ENCODE measurements around the gene GPBAR1. TPM values are rescaled to one million over a fixed set of nuclear protein-coding genes. Genes with fewer than 3 reads are reported as not detected.
A peak's percentile ranks its signal among the peaks of the same experiment; 100 is the strongest.

GPBAR1 gene
- total RNA-seq, 1 experiment from 2014 or later: 0.20 TPM

DNA sequence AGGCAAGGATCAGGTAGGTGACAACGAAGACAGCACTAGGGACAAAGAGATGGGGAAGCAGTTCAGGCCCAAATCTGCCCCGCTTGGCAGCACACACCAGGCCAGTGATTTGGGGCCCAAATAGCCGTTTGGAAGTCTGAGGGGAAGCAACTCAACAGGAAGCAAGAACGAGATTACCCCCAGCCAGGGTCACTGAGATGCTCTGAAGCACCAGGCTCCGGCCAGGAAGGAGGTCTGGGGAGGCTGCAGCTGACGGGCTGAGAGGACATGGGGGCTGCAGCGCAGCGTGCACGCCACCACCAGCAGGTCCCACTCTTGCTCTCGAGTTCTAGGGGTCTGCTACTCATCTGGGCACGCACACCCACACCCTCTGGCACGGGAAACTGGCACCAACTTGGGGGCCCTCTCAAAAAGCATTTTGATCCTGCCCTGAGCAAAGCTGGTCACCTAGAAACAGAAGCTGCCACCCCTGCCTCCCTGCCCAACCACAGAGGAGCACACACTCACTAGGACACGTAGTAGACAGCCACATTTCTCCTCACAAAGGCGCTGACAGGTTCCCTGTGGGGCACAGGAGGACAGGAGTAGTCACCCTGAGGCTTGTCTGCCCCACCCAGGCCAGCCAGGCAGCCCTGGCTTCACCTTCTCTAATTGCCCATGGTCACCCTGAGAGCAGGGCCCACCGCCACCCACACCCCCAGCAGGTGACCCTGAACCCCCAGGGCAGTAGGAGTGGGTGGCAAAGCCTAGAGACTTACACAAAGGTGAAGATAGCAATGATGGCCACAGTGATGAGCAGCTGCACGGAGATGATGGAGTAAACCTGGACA is 17.9 kb downstream of the GPBAR1 start:
- no peaks in the 10 kb centered on the region; the same call in 1 of the 2 replicates for H3K4me1 Mint-ChIP-seq
- H3K27ac Mint-ChIP-seq: no peak overlapping the region
- peaks cover 21% of the 10 kb centered on the region for H3K36me3 Mint-ChIP-seq
- H3K9me3 Mint-ChIP-seq: no peaks in the 10 kb centered on the region
- POLR2A ChIA-PET: no interaction called here
- no peaks in the 10 kb centered on the region for H3K27me3 Mint-ChIP-seq (ENCODE audit: low read depth)
- CTCF ChIA-PET: no interaction called here
- TF ChIP-seq JUN (CRISPR knock-in tag; IDR thresholded peaks at IDR 0.05) (no peak), FOXP1 (CRISPR knock-in tag; IDR thresholded peaks at IDR 0.05; ENCODE audit: borderline replicate concordance) (no peak), E2F1 (CRISPR knock-in tag; IDR thresholded peaks at IDR 0.05) (no peak), ATF1 (CRISPR knock-in tag; IDR thresholded peaks at IDR 0.05) (no peak), NFYB (CRISPR knock-in tag; conservative IDR thresholded peaks at IDR 0.05; ENCODE audit: low read depth) (no peak)
- ATAC-seq: no peak
- no peak for DNase-seq (ENCODE audit: low spot score)
- H3K4me3 Mint-ChIP-seq: no peak overlapping the region

DNA sequence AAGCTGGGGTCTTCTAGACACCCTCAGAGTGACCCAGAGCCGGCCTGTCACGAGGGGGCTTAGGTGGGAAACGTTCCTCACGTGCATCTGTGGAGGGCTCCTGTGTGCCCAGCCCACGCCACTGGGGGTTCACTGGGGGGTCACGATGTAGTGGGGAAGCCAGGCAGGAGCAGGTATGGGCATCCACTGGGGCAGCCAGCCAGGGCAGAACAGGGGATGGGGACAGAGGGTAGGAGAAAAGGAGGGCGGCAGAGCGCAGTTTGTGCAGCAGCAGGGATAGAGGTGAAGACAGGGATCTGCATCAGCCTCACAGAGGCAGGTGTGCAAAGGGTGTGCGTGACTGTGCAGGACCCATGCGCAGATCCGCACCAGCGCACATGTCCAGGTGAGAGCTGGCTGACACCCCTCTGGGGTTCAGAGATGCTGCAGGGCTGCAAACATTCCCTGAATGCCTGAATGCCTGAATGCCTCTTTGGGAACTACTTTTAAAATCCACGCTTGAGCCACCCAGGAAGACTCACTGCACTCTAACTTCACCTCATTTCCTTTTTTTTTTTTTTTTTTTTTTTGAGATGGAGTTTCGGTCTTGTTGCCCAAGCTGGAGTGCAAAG is 19.6 kb downstream of the GPBAR1 start:
- peaks cover 4% of the 10 kb centered on the region; the same call in 1 of the 2 replicates for H3K36me3 Mint-ChIP-seq
- no peaks in the 10 kb centered on the region for H3K27me3 Mint-ChIP-seq (ENCODE audit: low read depth)
- CTCF ChIA-PET: interaction anchor here (0.6 kb wide), 1 partner anchor 317 kb away, joined by 3 read pairs; no protein-coding TSS in a partner anchor
- H3K9me3 Mint-ChIP-seq: no peaks in the 10 kb centered on the region
- no peak for ATAC-seq
- H3K27ac Mint-ChIP-seq: no peak overlapping the region; the same call in 1 of the 2 replicates
- H3K4me3 Mint-ChIP-seq: no peak overlapping the region
- no peaks in the 10 kb centered on the region; the same call in 1 of the 2 replicates for H3K4me1 Mint-ChIP-seq
- DNase-seq (ENCODE audit: low spot score): no peak
- POLR2A ChIA-PET: no interaction called here
- no peak for TF ChIP-seq SP1 (CRISPR knock-in tag; conservative IDR thresholded peaks at IDR 0.05)
- TF ChIP-seq ZMAT4 (CRISPR knock-in tag; IDR thresholded peaks at IDR 0.05): no peak
- TF ChIP-seq TP53 (CRISPR knock-in tag; IDR thresholded peaks at IDR 0.05): no peak
- no peak for TF ChIP-seq ZNF317 (CRISPR knock-in tag; IDR thresholded peaks at IDR 0.05; ENCODE audit: borderline replicate concordance, low read depth)
- TF ChIP-seq ZNF121 (CRISPR knock-in tag; IDR thresholded peaks at IDR 0.05): no peak
- no peak for TF ChIP-seq MYBL2 (CRISPR knock-in tag; IDR thresholded peaks at IDR 0.05)
- TF ChIP-seq E2F1 (CRISPR knock-in tag; IDR thresholded peaks at IDR 0.05): no peak
- no peak for TF ChIP-seq RORB (CRISPR knock-in tag; IDR thresholded peaks at IDR 0.05)
- TF ChIP-seq, protein P1, sequence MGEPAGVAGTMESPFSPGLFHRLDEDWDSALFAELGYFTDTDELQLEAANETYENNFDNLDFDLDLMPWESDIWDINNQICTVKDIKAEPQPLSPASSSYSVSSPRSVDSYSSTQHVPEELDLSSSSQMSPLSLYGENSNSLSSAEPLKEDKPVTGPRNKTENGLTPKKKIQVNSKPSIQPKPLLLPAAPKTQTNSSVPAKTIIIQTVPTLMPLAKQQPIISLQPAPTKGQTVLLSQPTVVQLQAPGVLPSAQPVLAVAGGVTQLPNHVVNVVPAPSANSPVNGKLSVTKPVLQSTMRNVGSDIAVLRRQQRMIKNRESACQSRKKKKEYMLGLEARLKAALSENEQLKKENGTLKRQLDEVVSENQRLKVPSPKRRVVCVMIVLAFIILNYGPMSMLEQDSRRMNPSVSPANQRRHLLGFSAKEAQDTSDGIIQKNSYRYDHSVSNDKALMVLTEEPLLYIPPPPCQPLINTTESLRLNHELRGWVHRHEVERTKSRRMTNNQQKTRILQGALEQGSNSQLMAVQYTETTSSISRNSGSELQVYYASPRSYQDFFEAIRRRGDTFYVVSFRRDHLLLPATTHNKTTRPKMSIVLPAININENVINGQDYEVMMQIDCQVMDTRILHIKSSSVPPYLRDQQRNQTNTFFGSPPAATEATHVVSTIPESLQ (CRISPR knock-in tag; IDR thresholded peaks at IDR 0.05): no peak

DNA sequence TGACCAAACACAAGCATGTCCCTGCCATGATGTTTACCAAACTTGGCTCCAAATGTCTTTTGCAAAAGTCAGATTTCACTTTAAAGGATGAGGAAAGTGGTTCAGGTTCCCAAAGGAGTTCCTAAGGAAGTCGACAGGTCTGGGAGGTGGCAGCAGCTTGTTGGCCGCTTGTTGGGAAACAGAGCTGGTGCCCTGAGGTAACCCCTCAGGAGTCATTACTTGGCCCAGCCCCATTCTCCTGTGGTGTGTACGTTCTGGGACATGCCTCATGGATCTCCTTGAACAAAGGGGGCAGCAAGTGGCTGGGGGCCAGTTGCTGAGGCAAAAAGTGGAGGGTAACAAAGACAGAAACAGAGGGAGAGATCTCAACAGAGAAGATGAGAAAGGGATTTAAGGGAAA is 20.6 kb downstream of the GPBAR1 start:
- H3K9me3 Mint-ChIP-seq: no peaks in the 10 kb centered on the region
- H3K4me1 Mint-ChIP-seq: peaks cover 2% of the 10 kb centered on the region
- no peak for DNase-seq (ENCODE audit: low spot score)
- no peak for ATAC-seq
- ChIA-PET CTCF (no interaction called here), POLR2A (no interaction called here)
- TF ChIP-seq ATF1 (CRISPR knock-in tag; IDR thresholded peaks at IDR 0.05): no peak
- H3K36me3 Mint-ChIP-seq: peaks cover 3% of the 10 kb centered on the region; the same call in 1 of the 2 replicates
- no peaks in the 10 kb centered on the region for H3K27me3 Mint-ChIP-seq (ENCODE audit: low read depth)
- H3K27ac Mint-ChIP-seq: peak overlapping the region; percentile 93
- no peak overlapping the region for H3K4me3 Mint-ChIP-seq
